H1 (cell line): ENCODE measurements around the gene PPP1R7. TPM values are rescaled to one million over a fixed set of nuclear protein-coding genes. Genes with fewer than 3 reads are reported as not detected.

ENCODE experiments used
- CBX5 ChIP-seq: fragments of 300-800, 300-1000 bp; sonication (generic); IDR thresholded peaks from 2 replicates; pipeline ENCODE4 v1.7.1; 2016; ENCODE audit warnings: antibody characterized with exemption, low read length, low read depth
- CHD7 ChIP-seq: fragments of 300-600 bp; sonication (generic); IDR thresholded peaks from 2 replicates; pipeline ENCODE4 v1.7.1; 2012; ENCODE audit warnings: low read length, moderate library complexity, mild to moderate bottlenecking, inconsistent platforms; ENCODE audit not compliant: insufficient replicate concordance
- polyA plus RNA-seq, 7 experiments: library from polyadenylated mRNA; depleted of rRNA in 3 of 7; stranded (reverse) in 5 of 7; unstranded in 2 of 7; fragments of >200 nt in 5 of 7; fragments of 200-250 nt in 2 of 7; gene quantifications; 1 replicate in 5 of 7; 2 replicates in 1 of 7; 4 replicates in 1 of 7; pipeline versions ENCODE4 v1.2.1 to v1.2.3, GENCODE V29; 2011 to 2013; ENCODE audit warnings: missing spikeins in 2 of 7, mixed read lengths in 2 of 7
- total RNA-seq: library from RNA; stranded (reverse); fragmentation: NEBNext Ultra II Directional; extraction: Animal tissue kit (Norgen Biotek cat#: 25700); gene quantifications from 2 replicates; pipeline ENCODE4 v1.2.1, GENCODE V29; 2021

The PPP1R7 gene
- total and polyA plus RNA-seq, 2 of the 8 experiments (the other 6 are each of a cell fraction or from before 2014, with no cell fraction given) = 22.2 to 64.0 TPM

- TF ChIP-seq CHD7 (no peak), CBX5 (no peak)
These were observed 37.7 kb upstream of the PPP1R7 start (continued) for GRCh38 chr2:241112592-241112991.
